ENCODE data around the gene CLCA4. TPM values are rescaled to one million over a fixed set of nuclear protein-coding genes. Genes with fewer than 3 reads are reported as not detected.
A peak's percentile ranks its signal among the peaks of the same experiment; 100 is the strongest.

Gene CLCA4
- total RNA-seq, 4 donors from 2014 or later: 10.3 to 113 (median 14.1) TPM; not detected in 1

GRCh38 chr1:86567878-86568277 is 21.0 kb downstream of the CLCA4 start:
- H3K27ac ChIP-seq: peak overlapping the region in 1 of 4 donors; percentile 47
- no peaks in the 10 kb centered on the region for H3K36me3 ChIP-seq
- no peaks in the 10 kb centered on the region for H3K27me3 ChIP-seq
- no peaks in the 10 kb centered on the region for H3K4me1 ChIP-seq
- H3K4me3 ChIP-seq: no peak overlapping the region
- no peak for TF ChIP-seq POLR2A (IDR thresholded peaks at IDR 0.05)
- TF ChIP-seq, protein P1, sequence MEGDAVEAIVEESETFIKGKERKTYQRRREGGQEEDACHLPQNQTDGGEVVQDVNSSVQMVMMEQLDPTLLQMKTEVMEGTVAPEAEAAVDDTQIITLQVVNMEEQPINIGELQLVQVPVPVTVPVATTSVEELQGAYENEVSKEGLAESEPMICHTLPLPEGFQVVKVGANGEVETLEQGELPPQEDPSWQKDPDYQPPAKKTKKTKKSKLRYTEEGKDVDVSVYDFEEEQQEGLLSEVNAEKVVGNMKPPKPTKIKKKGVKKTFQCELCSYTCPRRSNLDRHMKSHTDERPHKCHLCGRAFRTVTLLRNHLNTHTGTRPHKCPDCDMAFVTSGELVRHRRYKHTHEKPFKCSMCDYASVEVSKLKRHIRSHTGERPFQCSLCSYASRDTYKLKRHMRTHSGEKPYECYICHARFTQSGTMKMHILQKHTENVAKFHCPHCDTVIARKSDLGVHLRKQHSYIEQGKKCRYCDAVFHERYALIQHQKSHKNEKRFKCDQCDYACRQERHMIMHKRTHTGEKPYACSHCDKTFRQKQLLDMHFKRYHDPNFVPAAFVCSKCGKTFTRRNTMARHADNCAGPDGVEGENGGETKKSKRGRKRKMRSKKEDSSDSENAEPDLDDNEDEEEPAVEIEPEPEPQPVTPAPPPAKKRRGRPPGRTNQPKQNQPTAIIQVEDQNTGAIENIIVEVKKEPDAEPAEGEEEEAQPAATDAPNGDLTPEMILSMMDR (IDR thresholded peaks at IDR 0.05): peak in 1 of 6 experiments; percentile 4
- no peaks in the 10 kb centered on the region for H3K9me3 ChIP-seq
- DNase-seq: no peak

- H3K27ac ChIP-seq: no peak overlapping the region
- no peak for DNase-seq
- no peaks in the 10 kb centered on the region for H3K9me3 ChIP-seq
- H3K4me1 ChIP-seq: no peaks in the 10 kb centered on the region
- TF ChIP-seq POLR2A (IDR thresholded peaks at IDR 0.05): no peak
- TF ChIP-seq, protein P1 (IDR thresholded peaks at IDR 0.05): no peak
- no peaks in the 10 kb centered on the region for H3K36me3 ChIP-seq
- no peak overlapping the region for H3K4me3 ChIP-seq
- H3K27me3 ChIP-seq: no peaks in the 10 kb centered on the region
Observed at GRCh38 chr1:86573763-86574484, 27.0 kb downstream of the CLCA4 start.

DNA sequence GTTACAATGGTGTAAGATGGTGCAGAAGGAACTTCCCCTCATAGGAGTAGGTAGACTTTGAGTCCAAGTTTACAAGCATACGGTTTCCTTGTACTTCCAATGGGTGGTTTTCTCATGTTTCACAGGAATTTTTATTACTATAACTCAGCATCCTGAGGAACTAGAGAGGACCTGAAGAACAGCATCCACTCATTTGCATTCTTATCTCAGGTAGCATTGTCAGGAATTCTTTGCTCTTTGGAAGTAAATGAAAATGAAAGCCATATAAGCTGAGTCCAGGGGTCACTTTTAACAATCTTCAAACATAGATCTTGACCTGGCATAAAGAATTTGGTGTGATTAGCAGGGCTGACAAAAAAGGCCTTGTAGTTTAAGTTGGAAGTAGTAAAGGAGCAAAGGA is 34.4 kb downstream of the CLCA4 start:
- Histone ChIP-seq H3K36me3 (no peaks in the 10 kb centered on the region), H3K9me3 (no peaks in the 10 kb centered on the region), H3K4me1 (no peaks in the 10 kb centered on the region), H3K27ac (no peak overlapping the region), H3K27me3 (no peaks in the 10 kb centered on the region), H3K4me3 (no peak overlapping the region)
- TF ChIP-seq, protein P1 (IDR thresholded peaks at IDR 0.05): no peak
- no peak for DNase-seq

DNA sequence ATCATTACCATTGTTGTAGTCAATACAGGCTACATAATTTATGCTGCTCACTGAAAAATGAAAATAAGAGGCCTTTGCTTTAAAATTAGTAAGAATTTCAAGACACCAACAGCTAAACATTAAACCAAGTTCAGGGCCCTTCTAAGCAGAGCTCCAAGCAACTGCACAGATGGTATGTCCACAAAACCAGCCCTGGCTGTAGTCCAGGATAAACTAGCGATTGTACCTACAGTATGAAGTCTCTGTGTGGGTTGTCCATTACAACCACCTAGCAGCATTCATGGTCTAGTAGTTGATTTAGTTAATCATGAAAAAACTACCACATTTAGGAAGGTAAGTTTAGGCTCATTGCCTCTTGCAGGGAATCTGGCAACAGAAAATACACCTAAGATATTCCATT is 35.3 kb downstream of the CLCA4 start:
- no peaks in the 10 kb centered on the region for H3K36me3 ChIP-seq
- no peaks in the 10 kb centered on the region for H3K27me3 ChIP-seq
- no peaks in the 10 kb centered on the region for H3K9me3 ChIP-seq
- no peak overlapping the region for H3K4me3 ChIP-seq
- TF ChIP-seq POLR2A (IDR thresholded peaks at IDR 0.05): no peak
- TF ChIP-seq, protein P1 (IDR thresholded peaks at IDR 0.05): no peak
- H3K27ac ChIP-seq: no peak overlapping the region
- no peak for DNase-seq
- H3K4me1 ChIP-seq: no peaks in the 10 kb centered on the region

DNA sequence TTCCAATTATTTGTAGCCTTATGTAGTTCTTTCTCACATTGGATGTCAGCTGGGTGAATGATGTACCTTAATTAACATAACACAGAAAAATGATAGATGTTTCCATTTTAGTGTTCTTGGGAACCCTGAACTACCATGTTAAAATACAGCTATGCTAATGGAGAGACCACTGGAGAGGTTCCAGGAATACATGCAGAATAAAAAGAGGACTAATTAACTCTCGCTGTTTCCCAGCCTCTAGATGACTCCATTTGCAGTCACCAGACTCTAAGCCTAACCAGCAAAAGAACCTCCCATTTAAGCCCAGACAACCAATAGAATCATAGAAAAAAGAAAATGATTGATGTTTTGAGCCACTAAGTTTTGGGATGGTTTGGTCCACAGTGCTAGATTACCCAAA is 36.2 kb downstream of the CLCA4 start:
- DNase-seq: no peak
- Histone ChIP-seq H3K9me3 (no peaks in the 10 kb centered on the region), H3K27me3 (no peaks in the 10 kb centered on the region), H3K4me3 (no peak overlapping the region), H3K36me3 (no peaks in the 10 kb centered on the region), H3K27ac (no peak overlapping the region), H3K4me1 (no peaks in the 10 kb centered on the region)
- TF ChIP-seq POLR2A (IDR thresholded peaks at IDR 0.05): no peak

- DNase-seq: no peak
- no peak overlapping the region for H3K27ac ChIP-seq
- H3K27me3 ChIP-seq: no peaks in the 10 kb centered on the region
- H3K36me3 ChIP-seq: no peaks in the 10 kb centered on the region
- H3K4me1 ChIP-seq: no peaks in the 10 kb centered on the region
- H3K4me3 ChIP-seq: no peak overlapping the region
- TF ChIP-seq, protein P1 (IDR thresholded peaks at IDR 0.05): no peak
- TF ChIP-seq POLR2A (IDR thresholded peaks at IDR 0.05): no peak
- no peaks in the 10 kb centered on the region for H3K9me3 ChIP-seq
Observed at GRCh38 chr1:86583593-86583992, 36.7 kb downstream of the CLCA4 start.

Data from Peyer's patch (tissue), 4 donors.